ENCODE measurements around the gene ACOT9.

- TF ChIP-seq EP300 (IDR thresholded peaks at IDR 0.05; ENCODE audit: borderline replicate concordance) (no peak), REST (IDR thresholded peaks at IDR 0.05; ENCODE audit: low read depth) (no peak), CEBPB (IDR thresholded peaks at IDR 0.05) (no peak), YY1 (IDR thresholded peaks at IDR 0.05; ENCODE audit: low read depth) (no peak), TAF1 (IDR thresholded peaks at IDR 0.05; ENCODE audit: low read depth) (no peak), MAX (IDR thresholded peaks at IDR 0.05) (no peak), RAD21 (IDR thresholded peaks at IDR 0.05; ENCODE audit: low read depth) (no peak), ZBTB7A (IDR thresholded peaks at IDR 0.05; ENCODE audit: low read depth) (no peak), TCF12 (IDR thresholded peaks at IDR 0.05; ENCODE audit: low read depth) (no peak)
These were observed 87.0 kb downstream of the ACOT9 start for GRCh38 chrX:23656091-23656490.

Data from Ishikawa (cell line).